Hepatocyte (in vitro differentiated cells): ENCODE data around the gene NR6A1. TPM values are rescaled to one million over a fixed set of nuclear protein-coding genes. Genes with fewer than 3 reads are reported as not detected.

Experiments used
- DNase-seq: peaks from one replicate; pipeline ENCODE4 v3.0.0-alpha.2; 2016; ENCODE audit warnings: low spot score
- H2AFZ ChIP-seq: fragments of 200-600 bp; sonication (generic); 2 replicates; pipeline ENCODE4 v1.6.0; 2016; ENCODE audit warnings: antibody characterized with exemption, mild to moderate bottlenecking
- H3K27ac ChIP-seq: fragments of 200-600 bp; sonication (generic); 2 replicates; pipeline ENCODE4 v1.5.1; 2016; ENCODE audit warnings: mild to moderate bottlenecking
- H3K27me3 ChIP-seq: fragments of 200-600 bp; sonication (generic); 2 replicates; pipeline ENCODE4 v1.6.1; 2016
- H3K36me3 ChIP-seq: fragments of 200-600 bp; sonication (generic); replicated peaks from 2 replicates; pipeline ENCODE4 v1.5.1; 2016; ENCODE audit warnings: low read depth; ENCODE audit not compliant: insufficient read depth
- H3K4me1 ChIP-seq: fragments of 200-600 bp; sonication (generic); 2 replicates; pipeline ENCODE4 v1.5.1; 2016; ENCODE audit warnings: mild to moderate bottlenecking, moderate library complexity; ENCODE audit not compliant: insufficient read depth
- H3K4me2 ChIP-seq: fragments of 200-600 bp; sonication (generic); 2 replicates; pipeline ENCODE4 v1.6.0; 2016
- H3K4me3 ChIP-seq: fragments of 200-600 bp; sonication (generic); 2 replicates; pipeline ENCODE4 v1.5.1; 2016; ENCODE audit warnings: mild to moderate bottlenecking
- H3K79me2 ChIP-seq: fragments of 200-600 bp; sonication (generic); 2 replicates; pipeline ENCODE4 v1.6.0; 2017; ENCODE audit warnings: mild to moderate bottlenecking
- H3K9me2 ChIP-seq: fragments of 200-600 bp; sonication (generic); replicated peaks from 2 replicates; pipeline ENCODE4 v1.6.0; 2017; ENCODE audit warnings: mild to moderate bottlenecking; ENCODE audit not compliant: insufficient read depth
- H3K9me3 ChIP-seq: fragments of 200-600 bp; sonication (generic); 2 replicates; pipeline ENCODE4 v1.5.1; 2016; ENCODE audit warnings: low read depth, mild to moderate bottlenecking
- H4K20me1 ChIP-seq: fragments of 200-600 bp; sonication (generic); 2 replicates; pipeline ENCODE4 v1.6.0; 2016; ENCODE audit warnings: mild to moderate bottlenecking; ENCODE audit not compliant: insufficient read depth, poor library complexity, severe bottlenecking
- EZH2 ChIP-seq: fragments of 200-600 bp; sonication (generic); IDR thresholded peaks from 2 replicates; pipeline ENCODE4 v1.6.1; 2016; ENCODE audit warnings: antibody characterized with exemption, mild to moderate bottlenecking, borderline replicate concordance
- EZH2phosphoT487 ChIP-seq: fragments of 200-600 bp; sonication (generic); IDR thresholded peaks from one replicate; pipeline ENCODE4 v1.6.1; 2018; ENCODE audit warnings: antibody characterized with exemption, mild to moderate bottlenecking, low read depth, moderate library complexity; ENCODE audit not compliant: unreplicated experiment, severe bottlenecking
- WGBS: methylation state at CpG from one replicate; pipeline ENCODE4 v1.1.6; 2016; ENCODE audit warnings: low lambda C conversion rate; ENCODE audit errors: missing lambda C conversion rate; 5-methylcytosine and 5-hydroxymethylcytosine counted together
- polyA plus RNA-seq: library from polyadenylated mRNA; unstranded; fragments of >200 nt; fragmentation: Nextera tagmentation; extraction: Ambion mirVana; gene quantifications from 2 replicates; pipeline ENCODE4 v1.2.1, GENCODE V29; 2016
- total RNA-seq: library from RNA; depleted of rRNA; stranded (reverse); fragments of >200 nt; gene quantifications from 2 replicates; pipeline ENCODE4 v1.2.3, GENCODE V29; 2014
- TF ChIP-seq, protein P1 (sequence below): fragments of 200-600 bp; sonication (generic); IDR thresholded peaks from 2 replicates; pipeline ENCODE4 v1.5.1; 2016; ENCODE audit warnings: antibody characterized with exemption, mild to moderate bottlenecking; ENCODE audit not compliant: poor library complexity

Gene NR6A1
- total and polyA plus RNA-seq, 2 experiments from 2014 or later = 1.2 to 4.0 TPM

DNA sequence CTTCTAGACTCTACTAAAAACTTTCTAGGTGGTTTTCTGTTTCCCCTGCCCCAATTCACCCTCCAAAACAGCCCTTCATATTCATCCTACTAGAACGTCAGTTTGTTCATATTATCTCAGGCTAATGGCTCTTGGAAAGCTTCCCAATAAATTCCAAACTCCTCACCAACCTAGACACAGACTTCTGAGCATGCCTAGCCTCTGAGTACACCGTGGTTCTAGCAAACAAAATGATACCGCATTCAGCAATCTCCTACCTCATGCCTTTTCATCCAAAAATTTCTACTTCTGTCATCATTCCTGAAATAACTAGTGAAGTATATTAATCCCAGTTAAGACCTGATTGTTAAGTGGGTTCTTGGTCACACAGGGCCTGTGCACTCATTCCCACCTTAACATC lies 217.4 kb downstream of the NR6A1 start:
- WGBS = 57% methylated on average over 3 of the region's 3 CpGs

DNA sequence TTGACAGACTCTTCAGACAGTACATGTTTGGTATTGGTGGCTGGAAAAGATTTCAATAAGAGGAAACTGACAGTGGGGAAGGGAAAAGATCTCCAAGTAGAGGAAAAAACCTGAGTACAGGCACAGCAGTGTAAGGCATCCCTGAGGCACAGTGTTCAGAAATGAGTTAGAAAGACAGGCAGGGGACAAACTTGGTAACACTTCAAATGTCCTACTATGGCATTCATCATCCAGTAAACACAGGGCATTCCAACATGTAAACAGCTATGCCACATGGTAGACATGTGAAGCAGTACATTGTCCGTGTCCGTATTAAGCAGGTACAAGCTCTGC lies 218.9 kb downstream of the NR6A1 start:
- H3K27me3 ChIP-seq = no peaks in the 10 kb centered on the region
- no peak overlapping the region for H3K4me2 ChIP-seq
- H3K36me3 ChIP-seq = no peaks in the 10 kb centered on the region
- H3K9me3 ChIP-seq = no peaks in the 10 kb centered on the region
- H3K4me3 ChIP-seq = no peak overlapping the region
- H3K4me1 ChIP-seq = no peaks in the 10 kb centered on the region
- H3K27ac ChIP-seq = no peak overlapping the region
- peaks cover 2% of the 10 kb centered on the region for H3K79me2 ChIP-seq
- WGBS = 98% methylated on average over 2 of the region's 2 CpGs
- H3K9me2 ChIP-seq = no peaks in the 10 kb centered on the region
- H4K20me1 ChIP-seq = no peaks in the 10 kb centered on the region
- H2AFZ ChIP-seq = no peak overlapping the region
- DNase-seq = no peak
- TF ChIP-seq EZH2 (no peak), EZH2phosphoT487 (no peak)
- TF ChIP-seq, protein P1, sequence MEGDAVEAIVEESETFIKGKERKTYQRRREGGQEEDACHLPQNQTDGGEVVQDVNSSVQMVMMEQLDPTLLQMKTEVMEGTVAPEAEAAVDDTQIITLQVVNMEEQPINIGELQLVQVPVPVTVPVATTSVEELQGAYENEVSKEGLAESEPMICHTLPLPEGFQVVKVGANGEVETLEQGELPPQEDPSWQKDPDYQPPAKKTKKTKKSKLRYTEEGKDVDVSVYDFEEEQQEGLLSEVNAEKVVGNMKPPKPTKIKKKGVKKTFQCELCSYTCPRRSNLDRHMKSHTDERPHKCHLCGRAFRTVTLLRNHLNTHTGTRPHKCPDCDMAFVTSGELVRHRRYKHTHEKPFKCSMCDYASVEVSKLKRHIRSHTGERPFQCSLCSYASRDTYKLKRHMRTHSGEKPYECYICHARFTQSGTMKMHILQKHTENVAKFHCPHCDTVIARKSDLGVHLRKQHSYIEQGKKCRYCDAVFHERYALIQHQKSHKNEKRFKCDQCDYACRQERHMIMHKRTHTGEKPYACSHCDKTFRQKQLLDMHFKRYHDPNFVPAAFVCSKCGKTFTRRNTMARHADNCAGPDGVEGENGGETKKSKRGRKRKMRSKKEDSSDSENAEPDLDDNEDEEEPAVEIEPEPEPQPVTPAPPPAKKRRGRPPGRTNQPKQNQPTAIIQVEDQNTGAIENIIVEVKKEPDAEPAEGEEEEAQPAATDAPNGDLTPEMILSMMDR = no peak

More for the DNA sequence above, 217.4 kb downstream of the NR6A1 start:
- Histone ChIP-seq H3K4me3 (no peak overlapping the region), H3K4me1 (no peaks in the 10 kb centered on the region), H3K27ac (no peak overlapping the region), H4K20me1 (no peaks in the 10 kb centered on the region), H3K27me3 (no peaks in the 10 kb centered on the region), H3K79me2 (peaks cover 2% of the 10 kb centered on the region), H3K4me2 (no peak overlapping the region), H3K9me2 (no peaks in the 10 kb centered on the region), H2AFZ (no peak overlapping the region), H3K9me3 (no peaks in the 10 kb centered on the region), H3K36me3 (no peaks in the 10 kb centered on the region)
- DNase-seq = no peak
- no peak for TF ChIP-seq EZH2phosphoT487
- TF ChIP-seq EZH2 = no peak
- TF ChIP-seq, protein P1 = no peak

DNA sequence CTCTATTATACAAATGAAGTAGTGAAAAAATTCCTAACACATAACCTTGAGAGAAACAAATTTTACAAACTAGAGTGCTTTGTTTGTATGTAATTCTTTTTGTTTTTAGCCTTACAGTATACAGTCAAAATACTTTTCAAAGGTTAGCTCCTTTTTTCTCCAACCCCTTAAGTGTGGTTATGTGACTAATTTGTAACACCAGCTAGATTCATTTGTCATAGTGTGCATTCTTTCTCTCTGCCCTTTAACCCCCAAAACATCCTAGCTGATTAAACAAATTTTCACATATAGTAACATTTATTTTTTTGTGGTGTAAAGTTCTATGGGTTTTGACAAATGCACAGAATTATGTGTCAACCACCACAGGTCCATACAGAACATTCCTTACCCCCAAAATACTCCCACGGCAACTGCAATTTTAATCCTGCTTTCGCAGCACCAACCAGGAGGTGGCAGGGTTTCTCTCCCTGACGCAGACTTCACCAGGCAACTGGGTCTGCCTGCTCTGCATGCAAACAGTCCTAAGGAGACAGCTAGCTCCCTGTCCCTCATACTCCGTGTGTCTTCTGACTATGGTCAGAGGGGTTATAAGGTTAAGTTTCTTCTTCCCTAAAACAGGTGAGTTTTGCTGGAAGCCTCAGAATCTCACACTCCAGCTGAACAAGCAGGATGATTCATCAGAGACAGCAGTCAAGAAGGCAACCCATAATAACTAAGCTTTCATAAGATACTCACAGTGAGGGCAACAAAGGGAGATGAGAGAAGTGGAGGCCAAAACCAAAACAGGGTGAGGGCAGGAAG lies 219.4 kb downstream of the NR6A1 start:
- H3K4me1 ChIP-seq = no peaks in the 10 kb centered on the region
- H3K27me3 ChIP-seq = no peaks in the 10 kb centered on the region
- no peak overlapping the region for H3K4me3 ChIP-seq
- no peaks in the 10 kb centered on the region for H3K36me3 ChIP-seq
- peak; percentile 72 for DNase-seq
- no peaks in the 10 kb centered on the region for H4K20me1 ChIP-seq
- 8% methylated on average over 4 of the region's 4 CpGs for WGBS
- H3K79me2 ChIP-seq = peaks cover 1% of the 10 kb centered on the region
- no peak for TF ChIP-seq EZH2
- TF ChIP-seq EZH2phosphoT487 = no peak
- TF ChIP-seq, protein P1 = peak; percentile 90
- no peak overlapping the region for H3K4me2 ChIP-seq
- H3K9me3 ChIP-seq = no peaks in the 10 kb centered on the region
- no peak overlapping the region for H2AFZ ChIP-seq
- H3K9me2 ChIP-seq = no peaks in the 10 kb centered on the region
- H3K27ac ChIP-seq = no peak overlapping the region
